ENCODE data around the gene SMR3B. TPM values are rescaled to one million over a fixed set of nuclear protein-coding genes. Genes with fewer than 3 reads are reported as not detected.

SMR3B gene
- total and polyA plus RNA-seq, 9 donors, result 0.77 TPM; not detected in 8

DNA sequence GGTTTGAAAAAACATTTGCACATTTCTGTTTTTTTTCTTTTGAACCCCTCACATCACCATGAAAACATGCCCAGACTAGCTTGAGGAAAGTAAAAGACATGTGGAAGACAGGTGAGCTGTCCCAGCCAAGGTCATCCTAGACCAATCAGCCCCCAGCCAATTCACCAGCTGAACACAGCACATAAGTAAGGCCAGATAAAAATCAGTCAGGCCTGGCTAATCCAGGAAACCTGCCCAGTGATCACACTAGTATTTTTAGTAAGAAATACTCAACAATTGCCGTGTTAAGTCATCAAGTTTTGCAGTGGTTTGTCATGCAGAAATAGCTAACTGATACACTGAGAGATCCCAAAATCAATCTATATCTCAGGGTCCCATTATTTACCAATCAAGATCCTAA lies 26.7 kb upstream of the SMR3B start:
- Histone ChIP-seq H3K9me3 (no peaks in the 10 kb centered on the region), H3K36me3 (no peaks in the 10 kb centered on the region), H3K27me3 (no peaks in the 10 kb centered on the region), H3K4me1 (ENCODE audit: insufficient read depth) (no peaks in the 10 kb centered on the region), H3K4me3 (no peak overlapping the region), H3K27ac (no peak overlapping the region)
- TF ChIP-seq, protein P1, sequence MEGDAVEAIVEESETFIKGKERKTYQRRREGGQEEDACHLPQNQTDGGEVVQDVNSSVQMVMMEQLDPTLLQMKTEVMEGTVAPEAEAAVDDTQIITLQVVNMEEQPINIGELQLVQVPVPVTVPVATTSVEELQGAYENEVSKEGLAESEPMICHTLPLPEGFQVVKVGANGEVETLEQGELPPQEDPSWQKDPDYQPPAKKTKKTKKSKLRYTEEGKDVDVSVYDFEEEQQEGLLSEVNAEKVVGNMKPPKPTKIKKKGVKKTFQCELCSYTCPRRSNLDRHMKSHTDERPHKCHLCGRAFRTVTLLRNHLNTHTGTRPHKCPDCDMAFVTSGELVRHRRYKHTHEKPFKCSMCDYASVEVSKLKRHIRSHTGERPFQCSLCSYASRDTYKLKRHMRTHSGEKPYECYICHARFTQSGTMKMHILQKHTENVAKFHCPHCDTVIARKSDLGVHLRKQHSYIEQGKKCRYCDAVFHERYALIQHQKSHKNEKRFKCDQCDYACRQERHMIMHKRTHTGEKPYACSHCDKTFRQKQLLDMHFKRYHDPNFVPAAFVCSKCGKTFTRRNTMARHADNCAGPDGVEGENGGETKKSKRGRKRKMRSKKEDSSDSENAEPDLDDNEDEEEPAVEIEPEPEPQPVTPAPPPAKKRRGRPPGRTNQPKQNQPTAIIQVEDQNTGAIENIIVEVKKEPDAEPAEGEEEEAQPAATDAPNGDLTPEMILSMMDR (IDR thresholded peaks at IDR 0.05), result no peak
- TF ChIP-seq EP300 (IDR thresholded peaks at IDR 0.05) (no peak), POLR2A (IDR thresholded peaks at IDR 0.05) (no peak)
- intact Hi-C loops (cut with DNase I), result no loop called here
- 17 to 73% (median 21%) methylated on average over 1 of the region's 1 CpG for WGBS, 3 donors
- DNase-seq, result no peak

DNA sequence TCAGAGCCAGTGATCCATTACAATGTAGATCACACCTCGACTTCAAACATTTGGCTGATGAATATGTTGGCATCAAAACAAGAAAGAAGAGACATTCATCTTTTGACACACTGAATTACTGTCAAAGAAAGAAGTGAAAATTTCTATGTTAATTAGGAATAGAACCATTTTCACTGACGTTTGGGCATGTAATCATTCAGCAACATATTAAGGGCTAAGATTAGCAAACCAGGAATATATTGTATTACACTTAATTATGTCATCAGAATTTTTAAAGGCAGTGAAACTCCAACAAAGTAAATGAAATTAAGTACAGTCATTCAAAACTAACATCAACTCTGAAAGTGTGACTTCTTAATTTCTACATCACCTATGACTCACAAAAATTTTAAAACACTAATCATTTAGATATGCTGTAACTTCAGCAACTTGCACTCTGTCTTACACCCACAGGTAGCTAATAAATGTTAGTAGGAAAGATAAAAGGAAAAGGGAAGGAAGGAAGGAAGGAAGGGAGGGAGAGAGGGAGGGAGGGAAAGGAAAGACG lies 23.7 kb upstream of the SMR3B start:
- Histone ChIP-seq H3K27ac (no peak overlapping the region), H3K4me1 (ENCODE audit: insufficient read depth) (no peaks in the 10 kb centered on the region), H3K27me3 (no peaks in the 10 kb centered on the region), H3K9me3 (no peaks in the 10 kb centered on the region), H3K36me3 (no peaks in the 10 kb centered on the region), H3K4me3 (no peak overlapping the region)
- WGBS, 3 donors, result 56 to 70% (median 65%) methylated on average over 3 of the region's 3 CpGs
- intact Hi-C loops (cut with DNase I), result no loop called here
- TF ChIP-seq POLR2A (IDR thresholded peaks at IDR 0.05) (no peak), EP300 (IDR thresholded peaks at IDR 0.05) (no peak)
- TF ChIP-seq, protein P1 (IDR thresholded peaks at IDR 0.05), result no peak
- no peak for DNase-seq

DNA sequence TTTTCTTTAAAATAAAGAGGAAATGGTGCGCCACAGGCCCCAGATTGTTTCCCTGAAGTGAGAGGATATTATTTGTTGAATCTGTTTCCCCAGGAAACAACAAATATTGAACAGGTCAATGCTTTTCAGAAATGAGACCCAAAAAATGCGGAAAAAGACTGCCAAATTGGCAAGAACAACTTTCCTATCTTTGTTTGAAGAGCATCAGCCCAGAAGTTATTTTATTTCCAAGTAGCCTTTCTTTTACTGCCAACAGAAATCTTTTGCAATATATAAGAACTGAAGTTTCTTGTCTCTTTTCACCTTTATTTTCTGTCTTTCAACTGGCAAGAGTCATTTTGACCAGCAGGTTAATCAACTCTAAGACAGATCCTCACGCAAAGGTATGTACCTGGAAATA lies 22.5 kb upstream of the SMR3B start, which contains the start of gene SMR3A:
TSS of gene SMR3A (plus strand) at position 301 of the 400 bp plus-strand sequence. CDS start 1,356 bp downstream, outside the sequence.
- H3K27ac ChIP-seq, result no peak within 1 kb of the TSS
- 19 to 27% (median 19%) methylated on average over 3 of the region's 3 CpGs for WGBS, 3 donors
- TF ChIP-seq, protein P1 (IDR thresholded peaks at IDR 0.05), result no peak
- TF ChIP-seq EP300 (IDR thresholded peaks at IDR 0.05) (no peak), POLR2A (IDR thresholded peaks at IDR 0.05) (no peak)
- H3K9me3 ChIP-seq, result no peaks in the 10 kb centered on the region
- no peaks in the 10 kb centered on the region for H3K27me3 ChIP-seq
- H3K36me3 ChIP-seq, result no peaks in the 10 kb centered on the region
- no peak for DNase-seq
- no peak within 1 kb of the TSS for H3K4me3 ChIP-seq
- no peaks in the 10 kb centered on the region for H3K4me1 ChIP-seq (ENCODE audit: insufficient read depth)
- intact Hi-C loops (cut with DNase I), result no loop called here

DNA sequence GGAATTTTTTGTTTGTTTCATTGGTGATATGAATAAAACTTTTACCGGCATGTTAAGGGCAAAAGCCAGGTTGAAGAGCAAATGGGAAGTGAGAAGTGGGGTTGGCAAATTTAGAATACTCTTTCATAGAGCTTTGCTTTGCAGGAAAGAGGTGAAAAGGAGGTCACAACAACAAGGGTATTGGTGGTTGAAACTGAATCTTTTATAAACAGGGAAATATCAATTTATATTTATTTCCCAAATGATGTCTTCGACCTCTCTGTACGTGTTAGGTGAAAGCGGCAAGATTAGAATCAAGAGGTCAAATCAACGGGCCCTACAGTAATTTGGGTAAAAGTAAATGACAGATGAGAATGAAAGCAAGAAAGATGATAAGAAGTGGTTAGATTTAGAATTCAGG lies 18.9 kb upstream of the SMR3B start:
- Histone ChIP-seq H3K27ac (no peak overlapping the region), H3K4me3 (no peak overlapping the region), H3K4me1 (ENCODE audit: insufficient read depth) (no peaks in the 10 kb centered on the region), H3K36me3 (no peaks in the 10 kb centered on the region), H3K9me3 (no peaks in the 10 kb centered on the region), H3K27me3 (no peaks in the 10 kb centered on the region)
- TF ChIP-seq POLR2A (IDR thresholded peaks at IDR 0.05) (no peak), EP300 (IDR thresholded peaks at IDR 0.05) (no peak)
- TF ChIP-seq, protein P1 (IDR thresholded peaks at IDR 0.05), result no peak
- DNase-seq, result no peak
- intact Hi-C loops (cut with DNase I), result no loop called here
- WGBS, 3 donors, result 62 to 82% (median 71%) methylated on average over 5 of the region's 5 CpGs
